GM18511 (cell line): ENCODE results near the gene CACNB2.

Source experiments
- ATAC-seq: cut with Tn5 transposase; IDR thresholded peaks from one replicate; pipeline ENCODE4 v1.9.1; 2021; ENCODE audit warnings: mild to moderate bottlenecking, moderate library complexity; ENCODE audit not compliant: unreplicated experiment

The CACNB2 gene

GRCh38 chr10:18140149-18140956 is at the start of gene CACNB2:
TSS of gene CACNB2 (plus strand) at chr10:18140424.
- ATAC-seq, result no peak

- ATAC-seq, result no peak
These were observed 45.9 kb upstream of the CACNB2 start for GRCh38 chr10:18094332-18094731.

- no peak for ATAC-seq
These were observed 45.4 kb upstream of the CACNB2 start for GRCh38 chr10:18094793-18095192.

GRCh38 chr10:18097524-18097923 is 42.7 kb upstream of the CACNB2 start:
- no peak for ATAC-seq

GRCh38 chr10:18098201-18098600 is 42.0 kb upstream of the CACNB2 start:
- no peak for ATAC-seq

- no peak for ATAC-seq
These were observed 40.8 kb upstream of the CACNB2 start for GRCh38 chr10:18099415-18099814.

GRCh38 chr10:18100669-18101068 is 39.6 kb upstream of the CACNB2 start:
- no peak for ATAC-seq

- ATAC-seq, result no peak
These were observed 37.8 kb upstream of the CACNB2 start for GRCh38 chr10:18102404-18102803.

- no peak for ATAC-seq
These were observed 35.9 kb upstream of the CACNB2 start for GRCh38 chr10:18104223-18104872.

GRCh38 chr10:18109341-18109870 is 30.8 kb upstream of the CACNB2 start:
- no peak for ATAC-seq

GRCh38 chr10:18113881-18114280 is 26.3 kb upstream of the CACNB2 start:
- no peak for ATAC-seq

GRCh38 chr10:18117276-18117675 is 22.9 kb upstream of the CACNB2 start:
- no peak for ATAC-seq

GRCh38 chr10:18122753-18123152 is 17.5 kb upstream of the CACNB2 start:
- no peak for ATAC-seq

- ATAC-seq, result no peak
These were observed 7.2 kb upstream of the CACNB2 start for GRCh38 chr10:18133046-18133445.

GRCh38 chr10:18134509-18134908 is 5.7 kb upstream of the CACNB2 start:
- no peak for ATAC-seq

- no peak for ATAC-seq
These were observed 5.3 kb upstream of the CACNB2 start for GRCh38 chr10:18134921-18135320.

GRCh38 chr10:18136073-18136791 is 4.0 kb upstream of the CACNB2 start:
- no peak for ATAC-seq

- no peak for ATAC-seq
These were observed 3.1 kb upstream of the CACNB2 start for GRCh38 chr10:18137111-18137510.

- ATAC-seq, result no peak
These were observed 977 bp downstream of the CACNB2 start for GRCh38 chr10:18140957-18141845.

GRCh38 chr10:18142151-18142550 is 1.9 kb downstream of the CACNB2 start:
- ATAC-seq, result no peak

GRCh38 chr10:18144396-18144795 is 4.2 kb downstream of the CACNB2 start:
- ATAC-seq, result no peak
